HFFc6 (cell line): ENCODE results near the gene OLAH. TPM values are rescaled to one million over a fixed set of nuclear protein-coding genes. Genes with fewer than 3 reads are reported as not detected.
"Not testable (repeated sequence)": the region's sequence is repeated elsewhere in the genome, so short reads cannot be mapped to it uniquely, and the experiment has no call there.

Experiments
- DNase-seq: peaks from one replicate; pipeline ENCODE4 v3.0.0-alpha.2; 2018
- H3K27ac Mint-ChIP-seq: 2 replicates; pipeline ENCODE4 v1.8.0; 2020; ENCODE audit warnings: mild to moderate bottlenecking, mixed read lengths
- H3K27me3 Mint-ChIP-seq: 2 replicates; pipeline ENCODE4 v1.8.0; 2021; ENCODE audit warnings: mild to moderate bottlenecking, moderate library complexity, mixed read lengths; ENCODE audit not compliant: insufficient read depth
- H3K36me3 Mint-ChIP-seq: 2 replicates; pipeline ENCODE4 v1.8.0; 2021; ENCODE audit warnings: low read depth, mixed read lengths
- H3K4me1 Mint-ChIP-seq: 2 replicates; pipeline ENCODE4 v1.8.0; 2020; ENCODE audit warnings: low read depth, mixed read lengths
- H3K4me3 Mint-ChIP-seq: 2 replicates; pipeline ENCODE4 v1.8.0; 2020; ENCODE audit warnings: mild to moderate bottlenecking, moderate library complexity, mixed read lengths
- H3K9me3 Mint-ChIP-seq: 2 replicates; pipeline ENCODE4 v1.8.0; 2020; ENCODE audit warnings: mild to moderate bottlenecking, mixed read lengths
- long read RNA-seq: library from polyadenylated mRNA; unstranded; transcript quantifications from one replicate; pipeline ENCODE4 v2.0.0, GENCODE V29; 2019
- total RNA-seq, 6 experiments: library from RNA; stranded (reverse); fragmentation: NEBNext Ultra II Directional; extraction: Animal tissue kit (Norgen Biotek cat#: 25700); gene quantifications; 2 replicates in 1 of 6; 3 replicates in 5 of 6; pipeline ENCODE4 v1.2.3, GENCODE V29; 2021
- TF ChIP-seq, protein P1 (sequence below): fragments of 200-600 bp; sonication (generic); IDR thresholded peaks from 2 replicates; pipeline ENCODE4 v1.5.0; 2021; ENCODE audit warnings: antibody characterized with exemption, mild to moderate bottlenecking

Gene OLAH
- not detected for total RNA-seq
- long read RNA-seq: 0 reads

GRCh38 chr10:15043674-15044073 lies at the start of gene OLAH:
OLAH (plus strand) TSS chr10:15043943; CDS start chr10:15047289, 3,346 bp downstream.
- peaks cover 26% of the 10 kb centered on the region for H3K27me3 Mint-ChIP-seq
- H3K4me1 Mint-ChIP-seq: peaks cover 15% of the 10 kb centered on the region
- no peak within 1 kb of the TSS for H3K4me3 Mint-ChIP-seq
- TF ChIP-seq, protein P1, sequence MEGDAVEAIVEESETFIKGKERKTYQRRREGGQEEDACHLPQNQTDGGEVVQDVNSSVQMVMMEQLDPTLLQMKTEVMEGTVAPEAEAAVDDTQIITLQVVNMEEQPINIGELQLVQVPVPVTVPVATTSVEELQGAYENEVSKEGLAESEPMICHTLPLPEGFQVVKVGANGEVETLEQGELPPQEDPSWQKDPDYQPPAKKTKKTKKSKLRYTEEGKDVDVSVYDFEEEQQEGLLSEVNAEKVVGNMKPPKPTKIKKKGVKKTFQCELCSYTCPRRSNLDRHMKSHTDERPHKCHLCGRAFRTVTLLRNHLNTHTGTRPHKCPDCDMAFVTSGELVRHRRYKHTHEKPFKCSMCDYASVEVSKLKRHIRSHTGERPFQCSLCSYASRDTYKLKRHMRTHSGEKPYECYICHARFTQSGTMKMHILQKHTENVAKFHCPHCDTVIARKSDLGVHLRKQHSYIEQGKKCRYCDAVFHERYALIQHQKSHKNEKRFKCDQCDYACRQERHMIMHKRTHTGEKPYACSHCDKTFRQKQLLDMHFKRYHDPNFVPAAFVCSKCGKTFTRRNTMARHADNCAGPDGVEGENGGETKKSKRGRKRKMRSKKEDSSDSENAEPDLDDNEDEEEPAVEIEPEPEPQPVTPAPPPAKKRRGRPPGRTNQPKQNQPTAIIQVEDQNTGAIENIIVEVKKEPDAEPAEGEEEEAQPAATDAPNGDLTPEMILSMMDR: no peak
- DNase-seq: no peak
- H3K36me3 Mint-ChIP-seq: no peaks in the 10 kb centered on the region
- H3K27ac Mint-ChIP-seq: no peak within 1 kb of the TSS
- H3K9me3 Mint-ChIP-seq: no peaks in the 10 kb centered on the region

- DNase-seq: no peak
- H3K9me3 Mint-ChIP-seq: no peaks in the 10 kb centered on the region
- TF ChIP-seq, protein P1: no peak
- H3K4me3 Mint-ChIP-seq: no peak overlapping the region
- H3K27ac Mint-ChIP-seq: no peak overlapping the region
- no peaks in the 10 kb centered on the region; the same call in 1 of the 2 replicates for H3K36me3 Mint-ChIP-seq
- H3K27me3 Mint-ChIP-seq: peaks cover 14% of the 10 kb centered on the region
- no peaks in the 10 kb centered on the region; the same call in 1 of the 2 replicates for H3K4me1 Mint-ChIP-seq
Measured at GRCh38 chr10:14995964-14996565, 47.7 kb upstream of the OLAH start.

GRCh38 chr10:15013530-15013929 lies 30.2 kb upstream of the OLAH start:
- not testable (repeated sequence) for DNase-seq

GRCh38 chr10:15015451-15015850 lies 28.3 kb upstream of the OLAH start:
- Mint-ChIP-seq H3K36me3 (no peaks in the 10 kb centered on the region), H3K4me3 (no peak overlapping the region), H3K27me3 (peaks cover 6% of the 10 kb centered on the region), H3K27ac (no peak overlapping the region), H3K4me1 (no peaks in the 10 kb centered on the region), H3K9me3 (no peaks in the 10 kb centered on the region)
- DNase-seq: no peak
- TF ChIP-seq, protein P1: no peak

More at GRCh38 chr10:15013530-15013929, 30.2 kb upstream of the OLAH start:
- H3K4me1 Mint-ChIP-seq, H3K9me3 Mint-ChIP-seq, H3K27ac Mint-ChIP-seq, H3K27me3 Mint-ChIP-seq, H3K36me3 Mint-ChIP-seq, H3K4me3 Mint-ChIP-seq: not testable (repeated sequence)

GRCh38 chr10:15020966-15021365 lies 22.8 kb upstream of the OLAH start:
- DNase-seq, H3K27ac Mint-ChIP-seq, H3K27me3 Mint-ChIP-seq, H3K36me3 Mint-ChIP-seq, H3K4me1 Mint-ChIP-seq, H3K9me3 Mint-ChIP-seq, H3K4me3 Mint-ChIP-seq: not testable (repeated sequence)

GRCh38 chr10:15023079-15023478 lies 20.7 kb upstream of the OLAH start:
- not testable (repeated sequence) for H3K4me1 Mint-ChIP-seq, DNase-seq, H3K9me3 Mint-ChIP-seq, H3K27ac Mint-ChIP-seq, H3K4me3 Mint-ChIP-seq, H3K36me3 Mint-ChIP-seq
- peaks cover 14% of the 10 kb centered on the region for H3K27me3 Mint-ChIP-seq

- not testable (repeated sequence) for H3K4me3 Mint-ChIP-seq, H3K9me3 Mint-ChIP-seq, H3K27ac Mint-ChIP-seq, H3K4me1 Mint-ChIP-seq, DNase-seq, H3K36me3 Mint-ChIP-seq
- peaks cover 20% of the 10 kb centered on the region for H3K27me3 Mint-ChIP-seq
Measured at GRCh38 chr10:15024017-15025004, 19.4 kb upstream of the OLAH start.

DNA sequence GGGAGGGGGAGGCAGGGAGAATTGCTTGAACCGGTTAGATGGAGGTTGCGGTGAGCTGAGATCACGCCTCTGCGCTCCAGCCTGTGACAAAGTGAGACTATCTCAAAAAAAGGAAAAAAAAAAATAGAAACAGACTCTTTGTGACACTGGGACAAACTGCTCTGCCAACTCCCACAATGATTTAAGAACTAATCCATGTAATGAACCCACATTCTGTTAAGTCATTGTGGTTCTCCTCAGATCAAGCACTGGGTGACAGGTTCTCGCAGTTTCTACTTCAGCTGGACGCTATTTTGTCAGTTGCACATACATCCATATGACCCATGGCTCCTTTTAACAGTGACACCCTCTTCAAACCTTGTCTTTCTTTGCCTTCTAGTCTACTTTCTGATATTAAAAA lies 18.7 kb upstream of the OLAH start:
- H3K27me3 Mint-ChIP-seq: peaks cover 27% of the 10 kb centered on the region
- DNase-seq, H3K4me1 Mint-ChIP-seq, H3K4me3 Mint-ChIP-seq, H3K9me3 Mint-ChIP-seq, H3K36me3 Mint-ChIP-seq, H3K27ac Mint-ChIP-seq: not testable (repeated sequence)
